ENCODE results near the gene HNRNPK. TPM values are rescaled to one million over a fixed set of nuclear protein-coding genes. Genes with fewer than 3 reads are reported as not detected.
A peak's percentile ranks its signal among the peaks of the same experiment; 100 is the strongest.

HNRNPK gene
- total and polyA plus RNA-seq, 10 of the 15 experiments (the other 5 are each of a cell fraction or from before 2014, with no cell fraction given), result 235 to 970 (median 652) TPM

GRCh38 chr9:83957248-83957513 is 22.8 kb downstream of the HNRNPK start:
- Histone ChIP-seq H3K9ac (ENCODE audit: control insufficient read depth, insufficient read depth, low read length) (no peak overlapping the region; the same call in 1 of the 2 replicates), H3K79me2 (ENCODE audit: control insufficient read depth, insufficient read depth, low read length) (no peaks in the 10 kb centered on the region; the same call in 1 of the 2 replicates), H4K20me1 (ENCODE audit: control insufficient read depth, insufficient read depth) (no peaks in the 10 kb centered on the region), H3K27me3 (replicated peaks in 1 of 2; ENCODE audit: control insufficient read depth in 2 of 2, insufficient read depth in 2 of 2, low read length in 1 of 2) (no peaks in the 10 kb centered on the region), H3K9me3 (replicated peaks; ENCODE audit: control insufficient read depth, insufficient read depth, low read length) (no peaks in the 10 kb centered on the region), H3K4me3 (peak overlapping the region; percentile 85), H3K36me3 (ENCODE audit: control insufficient read depth in 2 of 2, insufficient read depth in 2 of 2, low read length in 1 of 2) (peaks cover 0 to 4% of the 10 kb centered on the region in 2 experiments; a peak in 1 of 4 replicates), H3K4me1 (ENCODE audit: control insufficient read depth, insufficient read depth, low read length) (no peaks in the 10 kb centered on the region), H2AFZ (ENCODE audit: control insufficient read depth, low read depth, low read length) (peak overlapping the region; percentile 91), H3K4me2 (ENCODE audit: control insufficient read depth, insufficient read depth) (peak overlapping the region; percentile 98), H3K27ac (ENCODE audit: control insufficient read depth, insufficient read depth) (no peak overlapping the region)
- ATAC-seq, result no peak
- no TSS peak for BruUV-seq (replicated peaks)
- DNase-seq (ENCODE audit: low read depth, low spot score), result no peak
- SMC1A ChIA-PET (ENCODE audit: uncharacterized antibody, unreplicated experiment), result no interaction called here
- WGBS (ENCODE audit: insufficient coverage, insufficient replicate concordance, low lambda C conversion rate, missing lambda C conversion rate), result 94% methylated on average over 4 of the region's 4 CpGs
- CTCF ChIA-PET, result no interaction called here
- RAD21 ChIA-PET (ENCODE audit: unreplicated experiment), result no interaction called here
- in situ Hi-C loops (cut with MboI), result no loop called here
- no peak for TF ChIP-seq FOXM1 (IDR thresholded peaks at IDR 0.05; ENCODE audit: low read depth, low read length)
- no peak for TF ChIP-seq SUPT20H (IDR thresholded peaks at IDR 0.05; ENCODE audit: borderline replicate concordance, control insufficient read depth, low read depth, low read length)
- no peak for TF ChIP-seq PRDM15 (CRISPR knock-in tag; IDR thresholded peaks at IDR 0.05)
- TF ChIP-seq EGR1 (IDR thresholded peaks at IDR 0.05; ENCODE audit: borderline replicate concordance in 1 of 2, low read depth in 2 of 2, low read length in 2 of 2), result no peak
- TF ChIP-seq SREBF2 (IDR thresholded peaks at IDR 0.05; ENCODE audit: low read length), result no peak
- no peak for TF ChIP-seq ZSCAN29 (IDR thresholded peaks at IDR 0.05)
- no peak for TF ChIP-seq HSF1 (IDR thresholded peaks at IDR 0.05; ENCODE audit: low read depth, low read length)
- TF ChIP-seq SIX5 (IDR thresholded peaks at IDR 0.05; ENCODE audit: low read depth, low read length, severe bottlenecking), result no peak
- TF ChIP-seq POLR2AphosphoS5 (IDR thresholded peaks at IDR 0.05; ENCODE audit: low read length), result no peak
- no peak for TF ChIP-seq BCL11A (IDR thresholded peaks at IDR 0.05; ENCODE audit: low read depth, low read length)
- TF ChIP-seq ATF2 (IDR thresholded peaks at IDR 0.05; ENCODE audit: low read length), result no peak
- TF ChIP-seq SMAD1 (IDR thresholded peaks at IDR 0.05; ENCODE audit: low read depth, partially characterized antibody), result no peak
- TF ChIP-seq ZNF622 (IDR thresholded peaks at IDR 0.05), result no peak
- no peak for TF ChIP-seq CTCF (IDR thresholded peaks at IDR 0.05 in 2 of 3, conservative IDR thresholded peaks at IDR 0.05 in 1 of 3; ENCODE audit: control insufficient read depth in 2 of 3, extremely low read depth in 1 of 3, insufficient read depth in 1 of 3, low read depth in 3 of 3, low read length in 3 of 3)
- no peak for TF ChIP-seq SMAD5 (IDR thresholded peaks at IDR 0.05; ENCODE audit: low read depth)
- POLR2A ChIA-PET, result interaction anchor here (1.0 to 1.5 kb wide), 2 partner anchors 22 to 23 kb away, joined by 3 to 5 read pairs; partner anchors contain the start of genes HNRNPK and RMI1
- intact Hi-C loops (cut with micrococcal nuclease; ENCODE audit: unreplicated experiment), result no loop called here
- no peak for FAIRE-seq
